GM21529 (cell line): ENCODE measurements around the gene TRA2B.
A peak's percentile ranks its signal among the peaks of the same experiment; 100 is the strongest.

Source experiments
- ATAC-seq: cut with Tn5 transposase; IDR thresholded peaks from one replicate; pipeline ENCODE4 v1.9.1; 2021; ENCODE audit not compliant: unreplicated experiment

TRA2B gene

GRCh38 chr3:185954366-185954723 is 16.5 kb upstream of the TRA2B start:
- no peak for ATAC-seq

GRCh38 chr3:185950728-185951127 is 12.9 kb upstream of the TRA2B start:
- ATAC-seq: no peak

GRCh38 chr3:185949515-185949914 is 11.7 kb upstream of the TRA2B start:
- ATAC-seq: no peak

GRCh38 chr3:185948292-185948691 is 10.5 kb upstream of the TRA2B start:
- no peak for ATAC-seq

GRCh38 chr3:185943760-185944106 is 5.9 kb upstream of the TRA2B start:
- ATAC-seq: peak; percentile 21

- peak; percentile 91 for ATAC-seq
Observed at GRCh38 chr3:185942907-185943759, 5.3 kb upstream of the TRA2B start.

GRCh38 chr3:185942396-185942795 is 4.6 kb upstream of the TRA2B start:
- ATAC-seq: no peak

- no peak for ATAC-seq
Observed at GRCh38 chr3:185940951-185941350, 3.1 kb upstream of the TRA2B start.

- ATAC-seq: no peak
Observed at GRCh38 chr3:185939721-185940120, 1.9 kb upstream of the TRA2B start.

GRCh38 chr3:185936814-185937688 is 763 bp downstream of the TRA2B start:
- ATAC-seq: peak; percentile 40

GRCh38 chr3:185936273-185936629 is 1.6 kb downstream of the TRA2B start:
- ATAC-seq: no peak

GRCh38 chr3:185935465-185936272 is 2.1 kb downstream of the TRA2B start:
- no peak for ATAC-seq

- no peak for ATAC-seq
Observed at GRCh38 chr3:185934767-185935464, 2.9 kb downstream of the TRA2B start.

- ATAC-seq: no peak
Observed at GRCh38 chr3:185934174-185934557, 3.6 kb downstream of the TRA2B start.

GRCh38 chr3:185933374-185934173 is 4.2 kb downstream of the TRA2B start:
- no peak for ATAC-seq

- no peak for ATAC-seq
Observed at GRCh38 chr3:185931777-185932612, 5.8 kb downstream of the TRA2B start.

- no peak for ATAC-seq
Observed at GRCh38 chr3:185930393-185931107, 7.3 kb downstream of the TRA2B start.
